SK-N-MC (cell line): ENCODE results near the gene TTN.
"Not testable (repeated sequence)": the region's sequence is repeated elsewhere in the genome, so short reads cannot be mapped to it uniquely, and the experiment has no call there.

ENCODE experiments used
- DNase-seq: peaks from one replicate; pipeline ENCODE4 v3.0.0-alpha.2; 2011; ENCODE audit warnings: low read depth, low spot score
- H3K27ac ChIP-seq: fragments of 200-600 bp; sonication (generic); 2 replicates; pipeline ENCODE4 v1.5.1; 2016; ENCODE audit warnings: mixed run types
- H3K36me3 ChIP-seq: fragments of 200-600 bp; sonication (generic); 2 replicates; pipeline ENCODE4 v1.6.1; 2017; ENCODE audit warnings: antibody characterized with exemption, low read length, mixed read lengths; ENCODE audit not compliant: insufficient read depth
- H3K4me3 ChIP-seq: fragments of 200-600 bp; sonication (generic); 2 replicates; pipeline ENCODE4 v1.5.1; 2016
- H3K9ac ChIP-seq: fragments of 200-600 bp; sonication (generic); 2 replicates; pipeline ENCODE4 v1.8.0; 2017; ENCODE audit warnings: mixed run types, mixed read lengths; ENCODE audit not compliant: insufficient read length
- H3K9me3 ChIP-seq: fragments of 200-600 bp; sonication (generic); 2 replicates; pipeline ENCODE4 v1.6.1; 2017; ENCODE audit warnings: low read depth, mild to moderate bottlenecking, antibody characterized with exemption, low read length, moderate library complexity, mixed read lengths
- EZH2 ChIP-seq: fragments of 200-600 bp; sonication (generic); IDR thresholded peaks from one replicate; pipeline ENCODE4 v1.6.1; 2017; ENCODE audit warnings: antibody characterized with exemption
- FOXP2 ChIP-seq: optimal IDR thresholded peaks from 2 replicates; pipeline ENCODE3; 2011; ENCODE audit warnings: mild to moderate bottlenecking, moderate library complexity; ENCODE audit not compliant: insufficient read depth; ENCODE audit errors: extremely low read length, control extremely low read depth
- POLR2AphosphoS5 ChIP-seq: IDR thresholded peaks from 2 replicates; pipeline ENCODE4 v1.6.1; 2012; ENCODE audit warnings: mild to moderate bottlenecking, low read depth, low read length, borderline replicate concordance

Gene TTN

GRCh38 chr2:178536037-178536436 is 271.2 kb downstream of the TTN start:
- Histone ChIP-seq H3K4me3 (no peak overlapping the region), H3K27ac (no peak overlapping the region), H3K36me3 (no peaks in the 10 kb centered on the region; the same call in 1 of the 2 replicates), H3K9me3 (no peaks in the 10 kb centered on the region), H3K9ac (no peak overlapping the region)
- no peak for TF ChIP-seq FOXP2
- no peak for TF ChIP-seq EZH2
- no peak for TF ChIP-seq POLR2AphosphoS5
- DNase-seq: no peak

DNA sequence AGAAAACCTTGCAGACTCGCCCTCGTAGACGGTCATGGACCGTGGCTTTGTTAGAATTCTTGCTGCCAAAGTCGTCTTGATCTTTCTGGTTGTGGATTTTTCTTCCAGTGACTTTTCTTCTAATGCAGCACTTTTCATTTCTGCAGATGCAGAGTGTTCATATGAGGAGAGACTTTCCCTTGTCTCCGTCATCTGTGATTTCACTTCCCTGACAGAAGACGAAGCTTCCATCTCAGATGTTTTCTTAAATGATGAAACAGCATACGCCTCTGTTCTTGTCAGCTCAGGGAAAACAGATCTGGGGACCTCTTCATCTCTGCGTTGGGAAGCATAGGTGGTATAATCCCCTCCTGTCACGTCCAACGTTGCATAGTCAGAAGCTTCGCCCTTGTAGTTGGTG is 276.1 kb downstream of the TTN start:
- no peak for TF ChIP-seq EZH2
- no peak for TF ChIP-seq FOXP2
- TF ChIP-seq POLR2AphosphoS5: no peak
- no peak overlapping the region for H3K4me3 ChIP-seq
- H3K9ac ChIP-seq: no peak overlapping the region
- H3K27ac ChIP-seq: no peak overlapping the region
- no peaks in the 10 kb centered on the region; the same call in 1 of the 2 replicates for H3K36me3 ChIP-seq
- DNase-seq: no peak
- H3K9me3 ChIP-seq: no peaks in the 10 kb centered on the region

- no peaks in the 10 kb centered on the region for H3K9me3 ChIP-seq
- no peak for DNase-seq
- no peak overlapping the region for H3K27ac ChIP-seq
- no peak overlapping the region for H3K4me3 ChIP-seq
- H3K9ac ChIP-seq: no peak overlapping the region
- no peak for TF ChIP-seq FOXP2
- TF ChIP-seq EZH2: no peak
- no peak for TF ChIP-seq POLR2AphosphoS5
- no peaks in the 10 kb centered on the region; the same call in 1 of the 2 replicates for H3K36me3 ChIP-seq
Measured at GRCh38 chr2:178530625-178531142, 276.5 kb downstream of the TTN start.

DNA sequence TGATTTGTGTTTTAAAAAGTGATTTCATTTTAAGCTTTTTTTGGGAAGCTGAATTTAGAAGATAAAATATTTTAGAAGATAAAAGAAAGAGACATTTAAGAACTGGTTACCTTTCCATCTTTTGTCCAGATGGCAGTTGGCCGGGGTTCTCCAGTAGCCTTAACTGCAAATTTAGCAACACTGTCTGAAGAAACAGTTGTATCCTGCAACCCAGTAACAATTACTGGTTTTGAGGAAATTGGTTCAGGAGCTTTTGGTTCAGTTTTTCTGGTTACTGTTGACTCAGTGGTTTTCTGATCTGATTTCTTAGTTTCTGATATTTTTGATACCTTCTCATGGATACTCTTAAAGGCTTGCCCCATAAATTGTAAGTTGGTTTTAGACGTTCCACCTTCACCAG is 277.1 kb downstream of the TTN start:
- no peak overlapping the region for H3K9ac ChIP-seq
- no peaks in the 10 kb centered on the region for H3K9me3 ChIP-seq
- H3K27ac ChIP-seq: no peak overlapping the region
- no peak overlapping the region for H3K4me3 ChIP-seq
- TF ChIP-seq FOXP2: no peak
- no peak for TF ChIP-seq POLR2AphosphoS5
- no peak for TF ChIP-seq EZH2
- DNase-seq: no peak
- no peaks in the 10 kb centered on the region; the same call in 1 of the 2 replicates for H3K36me3 ChIP-seq

DNA sequence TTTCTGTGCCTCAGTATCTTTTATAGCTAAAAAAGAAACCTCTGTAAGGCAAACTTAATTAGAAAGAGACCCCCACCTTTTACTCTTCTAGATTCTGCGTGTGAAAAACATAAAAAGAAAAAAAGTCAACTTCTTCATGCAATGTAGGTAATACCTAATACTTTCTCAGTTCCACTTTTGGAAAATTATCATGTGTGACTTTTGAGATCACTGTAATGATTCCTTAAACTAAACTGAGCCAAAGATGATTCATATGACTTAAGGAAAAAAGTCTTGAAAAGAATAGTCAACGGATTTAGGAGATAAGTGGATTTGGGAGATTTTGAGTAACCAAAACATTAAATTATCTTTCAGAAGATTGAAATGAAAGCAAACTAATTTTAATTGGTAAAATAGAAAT is 278.0 kb downstream of the TTN start:
- TF ChIP-seq FOXP2: no peak
- no peak for TF ChIP-seq EZH2
- TF ChIP-seq POLR2AphosphoS5: no peak
- Histone ChIP-seq H3K9ac (no peak overlapping the region), H3K36me3 (no peaks in the 10 kb centered on the region; the same call in 1 of the 2 replicates), H3K4me3 (no peak overlapping the region), H3K9me3 (no peaks in the 10 kb centered on the region), H3K27ac (no peak overlapping the region)
- no peak for DNase-seq

DNA sequence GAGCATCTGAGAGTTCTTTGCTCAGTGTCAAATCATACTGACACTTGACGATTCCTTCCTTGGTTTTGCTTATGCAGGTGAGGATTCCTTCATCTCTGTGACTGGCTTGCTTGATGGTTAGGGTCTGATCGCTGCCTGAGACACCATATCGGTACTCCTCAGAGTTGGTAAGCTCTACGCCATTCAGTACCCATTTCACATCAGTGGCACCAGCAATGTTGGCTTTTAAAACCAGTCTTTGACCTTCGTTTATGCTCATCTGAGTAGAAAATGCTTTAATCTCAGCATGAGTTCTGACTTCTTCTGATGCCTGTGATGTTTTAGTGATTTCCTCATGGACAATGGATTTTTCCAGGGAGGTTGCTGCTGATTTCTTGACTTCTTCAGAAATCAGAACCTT is 278.6 kb downstream of the TTN start:
- TF ChIP-seq EZH2 (no peak), POLR2AphosphoS5 (no peak), FOXP2 (no peak)
- H3K27ac ChIP-seq: no peak overlapping the region
- no peak overlapping the region for H3K4me3 ChIP-seq

DNA sequence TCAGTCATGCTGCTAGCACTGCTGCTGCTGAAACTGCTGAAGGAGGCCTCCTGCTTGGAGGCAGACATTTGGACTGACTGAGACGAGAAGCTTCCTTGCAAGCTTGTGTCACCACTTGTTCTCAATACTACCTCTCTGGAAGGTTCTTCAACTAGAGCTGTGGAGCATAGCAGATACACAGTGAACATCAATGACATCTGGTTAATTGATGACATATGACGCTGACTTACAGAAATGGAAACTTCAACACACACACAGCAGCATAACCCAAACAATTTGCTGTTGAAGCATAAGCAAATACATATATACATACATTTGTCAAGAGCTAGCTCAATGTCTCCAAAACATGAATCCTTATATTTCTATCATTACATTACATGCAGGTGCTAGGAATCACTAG is 279.6 kb downstream of the TTN start:
- H3K9ac ChIP-seq: no peak overlapping the region
- no peak overlapping the region for H3K27ac ChIP-seq
- no peak for TF ChIP-seq POLR2AphosphoS5
- DNase-seq: no peak
- H3K4me3 ChIP-seq: no peak overlapping the region
- no peaks in the 10 kb centered on the region; the same call in 1 of the 2 replicates for H3K36me3 ChIP-seq
- H3K9me3 ChIP-seq: no peaks in the 10 kb centered on the region

More for the DNA sequence above, 278.6 kb downstream of the TTN start:
- no peak for DNase-seq
- H3K36me3 ChIP-seq: no peaks in the 10 kb centered on the region; the same call in 1 of the 2 replicates
- no peaks in the 10 kb centered on the region for H3K9me3 ChIP-seq
- H3K9ac ChIP-seq: no peak overlapping the region

GRCh38 chr2:178526256-178526655 is 281.0 kb downstream of the TTN start:
- no peak overlapping the region for H3K4me3 ChIP-seq
- H3K9me3 ChIP-seq: no peaks in the 10 kb centered on the region
- no peak overlapping the region for H3K27ac ChIP-seq
- TF ChIP-seq POLR2AphosphoS5: no peak
- TF ChIP-seq FOXP2: no peak
- TF ChIP-seq EZH2: no peak
- H3K36me3 ChIP-seq: no peaks in the 10 kb centered on the region
- no peak overlapping the region for H3K9ac ChIP-seq
- DNase-seq: no peak

DNA sequence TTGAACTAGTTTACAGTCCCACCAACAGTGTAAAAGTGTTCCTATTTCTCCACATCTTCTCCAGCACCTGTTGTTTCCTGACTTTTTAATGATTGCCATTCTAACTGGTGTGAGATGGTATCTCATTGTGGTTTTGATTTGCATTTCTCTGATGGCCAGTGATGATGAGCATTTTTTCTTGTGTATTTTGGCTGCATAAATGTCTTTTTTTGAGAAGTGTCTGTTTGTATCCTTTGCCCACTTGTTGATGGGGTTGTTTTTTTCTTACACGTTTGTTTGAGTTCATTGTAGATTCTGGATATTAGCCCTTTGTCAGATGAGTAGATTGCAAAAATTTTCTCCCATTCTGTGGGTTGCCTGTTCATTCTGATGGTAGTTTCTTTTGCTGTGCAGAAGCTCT is 281.8 kb downstream of the TTN start:
- H3K27ac ChIP-seq, H3K9ac ChIP-seq, DNase-seq, H3K9me3 ChIP-seq, H3K36me3 ChIP-seq, H3K4me3 ChIP-seq: not testable (repeated sequence)

GRCh38 chr2:178525010-178525409 is 282.2 kb downstream of the TTN start:
- H3K36me3 ChIP-seq, DNase-seq, H3K27ac ChIP-seq, H3K4me3 ChIP-seq, H3K9ac ChIP-seq, H3K9me3 ChIP-seq: not testable (repeated sequence)
